ENCODE measurements around the gene GRIFIN. TPM values are rescaled to one million over a fixed set of nuclear protein-coding genes. Genes with fewer than 3 reads are reported as not detected.

GRIFIN gene
- total RNA-seq, 5 donors from 2014 or later (not counting 1 experiment from before 2014, with no cell fraction given): not detected

GRCh38 chr7:2476776-2477446 lies 713 bp upstream of the GRIFIN start:
- Histone ChIP-seq H3K4me3 (ENCODE audit: control insufficient read depth in 1 of 2, extremely low read depth in 1 of 2, low read length in 1 of 2) (no peak overlapping the region), H3K4me1 (ENCODE audit: control insufficient read depth in 1 of 2, extremely low read depth in 1 of 2, insufficient read depth in 2 of 2, low read length in 2 of 2) (peaks cover 2 to 19% of the 10 kb centered on the region in 2 experiments), H3K27me3 (replicated peaks in 1 of 2; ENCODE audit: control insufficient read depth in 2 of 2, extremely low read depth in 1 of 2, insufficient read depth in 2 of 2, low read length in 1 of 2) (peaks cover 0 to 37% of the 10 kb centered on the region in 2 experiments), H3K36me3 (ENCODE audit: control insufficient read depth in 2 of 2, extremely low read depth in 1 of 2, insufficient read depth in 1 of 2, low read length in 1 of 2) (peaks cover 0 to 3% of the 10 kb centered on the region in 2 donors), H3K9me3 (no peaks in the 10 kb centered on the region), H3K27ac (ENCODE audit: low read length) (no peak overlapping the region)
- Mint-ChIP-seq H3K36me3 (no peaks in the 10 kb centered on the region), H3K27me3 (no peaks in the 10 kb centered on the region), H3K4me3 (no peak overlapping the region), H3K9me3 (no peaks in the 10 kb centered on the region), H3K27ac (no peak overlapping the region), H3K4me1 (peaks cover 0 to 11% (median 3%) of the 10 kb centered on the region in 3 donors)
- no peak for DNase-seq
- WGBS (ENCODE audit: insufficient coverage): 87% methylated on average over 19 of the region's 25 CpGs
- no peak for ATAC-seq (replicated peaks in 1 of 4)
- CTCF ChIA-PET: no interaction called here
- POLR2A ChIA-PET: no interaction called here

GRCh38 chr7:2475678-2476015 lies 551 bp downstream of the GRIFIN start:
- ChIA-PET POLR2A (no interaction called here), CTCF (no interaction called here)
- Mint-ChIP-seq H3K4me3 (no peak overlapping the region), H3K27ac (no peak overlapping the region), H3K36me3 (no peaks in the 10 kb centered on the region), H3K9me3 (no peaks in the 10 kb centered on the region), H3K4me1 (peaks cover 0 to 11% (median 3%) of the 10 kb centered on the region in 3 donors), H3K27me3 (peaks cover 0 to under 1% of the 10 kb centered on the region in 2 donors)
- H3K9me3 ChIP-seq: no peaks in the 10 kb centered on the region
- DNase-seq (no peak), ATAC-seq (replicated peaks in 1 of 4) (no peak)
- WGBS (ENCODE audit: insufficient coverage): 90% methylated on average over 12 of the region's 18 CpGs
- H3K27ac ChIP-seq (ENCODE audit: low read length): no peak overlapping the region
- H3K36me3 ChIP-seq (ENCODE audit: control insufficient read depth in 2 of 2, extremely low read depth in 1 of 2, insufficient read depth in 1 of 2, low read length in 1 of 2): peaks cover 0 to 3% of the 10 kb centered on the region in 2 donors
- H3K4me1 ChIP-seq (ENCODE audit: control insufficient read depth in 1 of 2, extremely low read depth in 1 of 2, insufficient read depth in 2 of 2, low read length in 2 of 2): peaks cover 2 to 23% of the 10 kb centered on the region in 2 experiments
- H3K27me3 ChIP-seq (replicated peaks in 1 of 2; ENCODE audit: control insufficient read depth in 2 of 2, extremely low read depth in 1 of 2, insufficient read depth in 2 of 2, low read length in 1 of 2): peaks cover 0 to 43% of the 10 kb centered on the region in 2 experiments
- no peak overlapping the region for H3K4me3 ChIP-seq (ENCODE audit: control insufficient read depth in 1 of 2, extremely low read depth in 1 of 2, low read length in 1 of 2)

DNA sequence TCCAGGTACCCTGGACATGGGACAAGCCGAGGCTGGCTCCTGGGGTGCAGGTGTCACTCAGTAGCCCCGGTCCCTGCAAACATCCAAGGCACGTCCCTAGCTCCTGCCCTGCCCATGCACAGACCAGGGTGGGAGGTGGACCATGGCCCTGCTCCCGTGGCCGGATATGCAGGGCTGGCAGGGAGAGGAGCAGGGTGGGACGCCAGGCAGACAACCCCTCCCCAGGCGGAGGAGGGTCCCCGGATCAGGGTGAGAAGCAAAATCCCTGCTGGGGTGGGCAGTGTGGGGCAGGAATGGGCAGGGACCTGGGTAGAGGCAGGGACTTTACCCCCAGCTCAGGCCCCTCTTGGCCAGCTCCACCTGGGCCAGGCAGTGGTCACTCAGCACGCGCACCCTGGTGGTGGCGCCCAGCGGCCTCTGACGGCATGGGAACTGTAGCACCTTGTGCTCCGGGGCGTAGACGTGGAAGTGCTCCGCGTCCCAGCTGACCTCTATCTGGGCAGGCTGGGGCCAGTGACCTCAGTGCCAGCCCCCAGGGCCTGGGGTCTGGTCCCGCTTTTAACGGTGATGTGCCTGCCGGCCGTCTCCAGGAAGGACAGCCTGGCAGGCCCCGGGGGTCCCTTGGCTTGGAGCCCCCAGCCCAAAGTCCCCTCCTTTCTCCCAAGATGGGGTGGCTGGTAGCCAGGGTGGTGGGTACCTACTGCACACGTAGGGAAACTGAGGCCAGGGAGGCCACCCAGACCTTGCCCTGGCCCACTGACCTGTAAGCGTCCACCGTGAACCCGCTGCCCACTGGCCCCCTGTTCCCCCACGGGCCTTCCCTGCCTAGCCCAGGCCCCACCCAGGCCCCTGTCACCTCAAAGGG lies 1.2 kb downstream of the GRIFIN start:
- Mint-ChIP-seq H3K9me3 (no peaks in the 10 kb centered on the region), H3K36me3 (no peaks in the 10 kb centered on the region), H3K4me3 (no peak overlapping the region), H3K27me3 (peaks cover 0 to 4% of the 10 kb centered on the region in 2 donors), H3K4me1 (peaks cover 0 to 11% (median 3%) of the 10 kb centered on the region in 3 donors), H3K27ac (no peak overlapping the region)
- Histone ChIP-seq H3K27ac (ENCODE audit: low read length) (no peak overlapping the region), H3K27me3 (replicated peaks in 1 of 2; ENCODE audit: control insufficient read depth in 2 of 2, extremely low read depth in 1 of 2, insufficient read depth in 2 of 2, low read length in 1 of 2) (peaks cover 0 to 43% of the 10 kb centered on the region in 2 experiments), H3K36me3 (ENCODE audit: control insufficient read depth in 2 of 2, extremely low read depth in 1 of 2, insufficient read depth in 1 of 2, low read length in 1 of 2) (peaks cover 0 to 3% of the 10 kb centered on the region in 2 donors), H3K4me3 (ENCODE audit: control insufficient read depth in 1 of 2, extremely low read depth in 1 of 2, low read length in 1 of 2) (no peak overlapping the region), H3K4me1 (ENCODE audit: control insufficient read depth in 1 of 2, extremely low read depth in 1 of 2, insufficient read depth in 2 of 2, low read length in 2 of 2) (peaks cover 2 to 23% of the 10 kb centered on the region in 2 experiments), H3K9me3 (no peaks in the 10 kb centered on the region)
- POLR2A ChIA-PET: no interaction called here
- ATAC-seq (replicated peaks in 1 of 4) (no peak), DNase-seq (no peak)
- WGBS (ENCODE audit: insufficient coverage): 93% methylated on average over 23 of the region's 28 CpGs
- CTCF ChIA-PET: interaction anchor here in 1 of 2 donors (0.6 kb wide), 1 partner anchor 53 kb away, joined by 6 read pairs; no protein-coding TSS in a partner anchor

DNA sequence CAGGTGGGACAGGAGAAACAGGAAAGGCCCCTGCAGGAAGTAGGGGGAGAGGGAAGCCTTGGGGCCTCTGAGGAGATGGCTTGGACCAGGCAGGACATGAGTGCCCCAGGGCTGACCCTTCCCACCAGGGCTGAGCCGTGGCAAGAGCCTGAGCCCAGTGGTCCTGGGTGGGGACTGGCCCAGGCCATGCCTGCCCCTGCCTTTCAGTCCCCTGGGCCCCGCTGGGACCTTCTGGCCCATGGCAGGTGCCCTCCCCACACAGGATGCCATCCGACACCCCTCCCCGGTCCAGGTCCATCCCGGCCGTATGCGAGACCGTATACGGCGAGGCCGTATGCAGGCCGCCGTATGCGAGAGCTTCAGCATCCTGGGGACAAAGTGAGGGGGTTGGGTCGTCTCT lies 2.0 kb downstream of the GRIFIN start:
- WGBS (ENCODE audit: insufficient coverage): 96% methylated on average over 2 of the region's 15 CpGs
- Histone ChIP-seq H3K9me3 (no peaks in the 10 kb centered on the region), H3K36me3 (ENCODE audit: control insufficient read depth in 2 of 2, extremely low read depth in 1 of 2, insufficient read depth in 1 of 2, low read length in 1 of 2) (no peaks in the 10 kb centered on the region), H3K27me3 (replicated peaks in 1 of 2; ENCODE audit: control insufficient read depth in 2 of 2, extremely low read depth in 1 of 2, insufficient read depth in 2 of 2, low read length in 1 of 2) (peaks cover 0 to 43% of the 10 kb centered on the region in 2 experiments), H3K4me1 (ENCODE audit: control insufficient read depth in 1 of 2, extremely low read depth in 1 of 2, insufficient read depth in 2 of 2, low read length in 2 of 2) (peaks cover 2 to 23% of the 10 kb centered on the region in 2 experiments), H3K27ac (ENCODE audit: low read length) (no peak overlapping the region), H3K4me3 (ENCODE audit: control insufficient read depth in 1 of 2, extremely low read depth in 1 of 2, low read length in 1 of 2) (no peak overlapping the region)
- Mint-ChIP-seq H3K27me3 (peaks cover 0 to 7% of the 10 kb centered on the region in 2 donors), H3K27ac (no peak overlapping the region), H3K9me3 (no peaks in the 10 kb centered on the region), H3K4me1 (peaks cover under 1 to 11% (median 3%) of the 10 kb centered on the region in 3 donors), H3K4me3 (no peak overlapping the region), H3K36me3 (no peaks in the 10 kb centered on the region)
- no peak for DNase-seq
- ChIA-PET CTCF (no interaction called here), POLR2A (no interaction called here)
- no peak for ATAC-seq (replicated peaks in 1 of 4)

GRCh38 chr7:2473496-2474180 lies 2.6 kb downstream of the GRIFIN start:
- no peak for DNase-seq
- H3K27me3 ChIP-seq (replicated peaks in 1 of 2; ENCODE audit: control insufficient read depth in 2 of 2, extremely low read depth in 1 of 2, insufficient read depth in 2 of 2, low read length in 1 of 2): peaks cover 0 to 43% of the 10 kb centered on the region in 2 experiments
- Mint-ChIP-seq H3K36me3 (no peaks in the 10 kb centered on the region), H3K4me1 (peaks cover 5 to 15% (median 6%) of the 10 kb centered on the region in 3 donors), H3K27ac (no peak overlapping the region), H3K27me3 (peaks cover 2 to 10% of the 10 kb centered on the region in 2 donors), H3K4me3 (no peak overlapping the region), H3K9me3 (no peaks in the 10 kb centered on the region)
- CTCF ChIA-PET: no interaction called here
- H3K36me3 ChIP-seq (ENCODE audit: control insufficient read depth in 2 of 2, extremely low read depth in 1 of 2, insufficient read depth in 1 of 2, low read length in 1 of 2): no peaks in the 10 kb centered on the region
- no peak overlapping the region for H3K4me3 ChIP-seq (ENCODE audit: control insufficient read depth in 1 of 2, extremely low read depth in 1 of 2, low read length in 1 of 2)
- no peaks in the 10 kb centered on the region for H3K9me3 ChIP-seq
- no peak for ATAC-seq (replicated peaks in 1 of 4)
- POLR2A ChIA-PET: no interaction called here
- H3K4me1 ChIP-seq (ENCODE audit: control insufficient read depth in 1 of 2, extremely low read depth in 1 of 2, insufficient read depth in 2 of 2, low read length in 2 of 2): peaks cover 2 to 26% of the 10 kb centered on the region in 2 experiments
- no peak overlapping the region for H3K27ac ChIP-seq (ENCODE audit: low read length)
- 90% methylated on average over 7 of the region's 12 CpGs for whole genome bisulfite sequencing (ENCODE audit: insufficient coverage)

- Mint-ChIP-seq H3K4me3 (no peak overlapping the region), H3K27ac (no peak overlapping the region), H3K9me3 (no peaks in the 10 kb centered on the region), H3K4me1 (peaks cover 5 to 10% (median 6%) of the 10 kb centered on the region in 3 donors), H3K36me3 (no peaks in the 10 kb centered on the region), H3K27me3 (peaks cover 2 to 10% of the 10 kb centered on the region in 2 donors)
- H3K27me3 ChIP-seq (replicated peaks in 1 of 2; ENCODE audit: control insufficient read depth in 2 of 2, extremely low read depth in 1 of 2, insufficient read depth in 2 of 2, low read length in 1 of 2): peaks cover 0 to 39% of the 10 kb centered on the region in 2 experiments
- H3K36me3 ChIP-seq (ENCODE audit: control insufficient read depth in 2 of 2, extremely low read depth in 1 of 2, insufficient read depth in 1 of 2, low read length in 1 of 2): no peaks in the 10 kb centered on the region
- DNase-seq (no peak), ATAC-seq (replicated peaks in 1 of 4) (no peak)
- H3K4me3 ChIP-seq (ENCODE audit: control insufficient read depth in 1 of 2, extremely low read depth in 1 of 2, low read length in 1 of 2): no peak overlapping the region
- 94% methylated on average over 5 of the region's 6 CpGs for WGBS (ENCODE audit: insufficient coverage)
- no peaks in the 10 kb centered on the region for H3K9me3 ChIP-seq
- CTCF ChIA-PET: no interaction called here
- no peak overlapping the region for H3K27ac ChIP-seq (ENCODE audit: low read length)
- peaks cover 0 to 18% of the 10 kb centered on the region in 2 experiments for H3K4me1 ChIP-seq (ENCODE audit: control insufficient read depth in 1 of 2, extremely low read depth in 1 of 2, insufficient read depth in 2 of 2, low read length in 2 of 2)
- POLR2A ChIA-PET: no interaction called here
Measured at GRCh38 chr7:2472739-2473138, 3.5 kb downstream of the GRIFIN start.

All from T-cell (primary cell).